ENCODE data around the gene SPAG7.
A peak's percentile ranks its signal among the peaks of the same experiment; 100 is the strongest.

SPAG7 gene

DNA sequence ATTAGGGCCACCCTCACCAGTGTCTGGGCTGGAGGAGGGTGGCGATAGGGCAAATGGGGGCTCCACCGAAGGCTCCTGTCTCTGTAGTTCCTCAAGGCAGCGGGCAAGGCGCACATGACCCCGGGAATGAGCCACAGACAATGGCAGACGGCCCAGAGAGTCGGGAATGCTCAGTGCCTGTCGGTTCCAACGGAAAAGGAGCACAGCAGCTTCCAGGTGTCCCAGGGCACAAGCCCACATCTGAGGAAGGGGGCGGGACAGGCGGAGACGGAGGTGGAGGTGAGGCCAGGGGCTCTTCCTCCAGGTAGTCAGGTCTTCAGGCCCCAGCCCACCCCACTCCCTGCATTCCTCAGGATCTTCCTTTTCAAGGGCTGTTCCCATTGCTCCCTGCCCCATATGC is 5.1 kb upstream of the SPAG7 start:
- Histone ChIP-seq H3K9me3 (replicated peaks in 1 of 2; ENCODE audit: control insufficient read depth in 2 of 2, insufficient read depth in 1 of 2, low read depth in 1 of 2, low read length in 2 of 2) (peaks cover 0 to 1% of the 10 kb centered on the region in 2 donors), H3K23ac (ENCODE audit: low read depth, low read length, poor library complexity) (peak overlapping the region; percentile 39), H2AFZ (ENCODE audit: low read length) (no peak overlapping the region), H3K27me3 (ENCODE audit: control insufficient read depth in 3 of 3, insufficient read depth in 3 of 3, low read depth in 1 of 3, low read length in 3 of 3) (no peaks in the 10 kb centered on the region), H3K79me1 (ENCODE audit: low read depth, low read length) (peaks cover 2% of the 10 kb centered on the region), H2AK5ac (ENCODE audit: low read depth, low read length) (no peak overlapping the region), H3K4me1 (ENCODE audit: control insufficient read depth in 2 of 2, insufficient read depth in 1 of 2, low read depth in 1 of 2, low read length in 2 of 2) (peaks cover 4 to 11% of the 10 kb centered on the region in 2 donors), H3K18ac (ENCODE audit: low read length) (no peak overlapping the region), H2BK120ac (ENCODE audit: low read depth, low read length) (no peak overlapping the region), H3K9ac (ENCODE audit: low read depth, low read length, poor library complexity) (no peak overlapping the region), H3K36me3 (replicated peaks in 1 of 2; ENCODE audit: control insufficient read depth in 2 of 2, insufficient read depth in 2 of 2, low read length in 2 of 2) (peaks cover 10 to 20% of the 10 kb centered on the region in 2 donors), H3K4me3 (ENCODE audit: low read length in 2 of 2) (no peak overlapping the region), H4K91ac (ENCODE audit: low read depth, low read length, poor library complexity) (no peak overlapping the region), H3K14ac (ENCODE audit: low read length) (no peak overlapping the region), H2BK15ac (ENCODE audit: low read length) (no peak overlapping the region), H2BK5ac (ENCODE audit: low read length) (no peak overlapping the region), H2BK12ac (ENCODE audit: low read length) (no peak overlapping the region), H3K4ac (ENCODE audit: low read length) (no peak overlapping the region), H3K27ac (replicated peaks; ENCODE audit: low read length) (no peak overlapping the region), H4K8ac (ENCODE audit: low read depth, low read length) (no peak overlapping the region), H3K4me2 (ENCODE audit: insufficient read depth, low read length, poor library complexity, severe bottlenecking) (no peak overlapping the region)
- no peak for DNase-seq (ENCODE audit: low spot score)
- whole genome bisulfite sequencing, 2 donors (ENCODE audit: extremely low coverage in 2 of 2, insufficient read length in 2 of 2, insufficient replicate concordance in 1 of 2): no CpG with 5 or more reads among the region's 12 CpGs

DNA sequence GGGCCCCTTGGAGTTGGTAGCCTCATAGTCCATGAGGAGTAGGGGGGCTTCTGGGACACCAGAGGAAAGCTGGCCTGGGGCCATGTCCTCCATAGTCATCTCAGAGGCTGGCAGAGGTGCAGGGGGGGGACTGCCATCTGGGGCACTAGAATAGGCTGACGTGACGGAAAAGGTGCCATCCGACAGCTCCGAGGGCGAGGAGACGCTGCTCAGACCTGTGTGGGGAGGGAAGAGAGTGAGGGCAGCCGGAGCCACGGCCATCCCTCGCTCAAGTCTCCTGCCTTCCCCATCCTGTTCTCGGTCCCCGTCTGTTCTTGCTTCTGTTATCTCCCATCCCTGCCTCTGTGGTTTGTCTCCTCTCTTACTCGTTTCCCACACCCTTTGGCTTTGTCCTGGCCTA is 4.7 kb upstream of the SPAG7 start:
- no peak overlapping the region for H3K4ac ChIP-seq (ENCODE audit: low read length)
- H3K4me1 ChIP-seq (ENCODE audit: control insufficient read depth in 2 of 2, insufficient read depth in 1 of 2, low read depth in 1 of 2, low read length in 2 of 2): peaks cover 4 to 11% of the 10 kb centered on the region in 2 donors
- no peak overlapping the region for H2AFZ ChIP-seq (ENCODE audit: low read length)
- no peak overlapping the region for H2AK5ac ChIP-seq (ENCODE audit: low read depth, low read length)
- no peak overlapping the region for H2BK120ac ChIP-seq (ENCODE audit: low read depth, low read length)
- no peak overlapping the region for H3K14ac ChIP-seq (ENCODE audit: low read length)
- WGBS, 2 donors (ENCODE audit: extremely low coverage in 2 of 2, insufficient read length in 2 of 2, insufficient replicate concordance in 1 of 2): no CpG with 5 or more reads among the region's 12 CpGs
- H3K18ac ChIP-seq (ENCODE audit: low read length): no peak overlapping the region
- peaks cover 2% of the 10 kb centered on the region for H3K79me1 ChIP-seq (ENCODE audit: low read depth, low read length)
- no peak overlapping the region for H2BK15ac ChIP-seq (ENCODE audit: low read length)
- no peak overlapping the region for H2BK12ac ChIP-seq (ENCODE audit: low read length)
- H4K91ac ChIP-seq (ENCODE audit: low read depth, low read length, poor library complexity): no peak overlapping the region
- H3K4me2 ChIP-seq (ENCODE audit: insufficient read depth, low read length, poor library complexity, severe bottlenecking): no peak overlapping the region
- no peak for DNase-seq (ENCODE audit: low spot score)
- no peak overlapping the region for H2BK5ac ChIP-seq (ENCODE audit: low read length)
- H4K8ac ChIP-seq (ENCODE audit: low read depth, low read length): no peak overlapping the region
- peaks cover 0 to 1% of the 10 kb centered on the region in 2 donors for H3K9me3 ChIP-seq (replicated peaks in 1 of 2; ENCODE audit: control insufficient read depth in 2 of 2, insufficient read depth in 1 of 2, low read depth in 1 of 2, low read length in 2 of 2)
- H3K36me3 ChIP-seq (replicated peaks in 1 of 2; ENCODE audit: control insufficient read depth in 2 of 2, insufficient read depth in 2 of 2, low read length in 2 of 2): peaks cover 7 to 20% of the 10 kb centered on the region in 2 donors
- H3K27me3 ChIP-seq (ENCODE audit: control insufficient read depth in 3 of 3, insufficient read depth in 3 of 3, low read depth in 1 of 3, low read length in 3 of 3): no peaks in the 10 kb centered on the region
- H3K27ac ChIP-seq (replicated peaks; ENCODE audit: low read length): no peak overlapping the region
- peak overlapping the region; percentile 65 for H3K9ac ChIP-seq (ENCODE audit: low read depth, low read length, poor library complexity)
- H3K23ac ChIP-seq (ENCODE audit: low read depth, low read length, poor library complexity): no peak overlapping the region
- no peak overlapping the region for H3K4me3 ChIP-seq (ENCODE audit: low read length in 2 of 2)

DNA sequence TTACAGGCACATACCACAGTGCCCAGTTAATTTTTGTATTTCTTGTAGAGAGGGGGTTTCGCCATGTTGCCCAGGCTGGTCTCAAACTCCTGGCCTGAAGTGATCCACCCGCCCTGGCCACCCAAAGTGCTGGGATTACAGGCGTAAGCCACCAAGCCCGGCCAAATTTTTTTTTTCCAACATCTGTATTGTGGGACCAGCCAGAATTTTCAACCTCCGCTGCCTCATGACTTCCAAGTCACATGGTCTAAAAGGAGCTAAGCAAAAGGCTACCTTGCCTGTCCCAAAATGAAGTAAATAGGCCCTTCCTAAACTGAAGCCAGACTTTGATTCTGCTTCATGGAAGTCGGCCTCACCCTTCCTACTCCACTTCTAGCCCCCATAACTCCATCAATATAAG is 4.2 kb upstream of the SPAG7 start:
- Histone ChIP-seq H3K4me1 (ENCODE audit: control insufficient read depth in 2 of 2, insufficient read depth in 1 of 2, low read depth in 1 of 2, low read length in 2 of 2) (peaks cover 4 to 11% of the 10 kb centered on the region in 2 donors), H2BK15ac (ENCODE audit: low read length) (no peak overlapping the region), H2BK12ac (ENCODE audit: low read length) (no peak overlapping the region), H3K18ac (ENCODE audit: low read length) (no peak overlapping the region), H3K4me3 (ENCODE audit: low read length in 2 of 2) (no peak overlapping the region), H3K79me1 (ENCODE audit: low read depth, low read length) (peaks cover 2% of the 10 kb centered on the region), H2AFZ (ENCODE audit: low read length) (no peak overlapping the region), H3K4ac (ENCODE audit: low read length) (no peak overlapping the region), H3K23ac (ENCODE audit: low read depth, low read length, poor library complexity) (no peak overlapping the region), H3K9ac (ENCODE audit: low read depth, low read length, poor library complexity) (no peak overlapping the region), H4K91ac (ENCODE audit: low read depth, low read length, poor library complexity) (no peak overlapping the region), H2BK5ac (ENCODE audit: low read length) (no peak overlapping the region), H3K4me2 (ENCODE audit: insufficient read depth, low read length, poor library complexity, severe bottlenecking) (no peak overlapping the region), H3K27me3 (ENCODE audit: control insufficient read depth in 3 of 3, insufficient read depth in 3 of 3, low read depth in 1 of 3, low read length in 3 of 3) (no peaks in the 10 kb centered on the region), H3K27ac (replicated peaks; ENCODE audit: low read length) (no peak overlapping the region), H4K8ac (ENCODE audit: low read depth, low read length) (no peak overlapping the region), H2AK5ac (ENCODE audit: low read depth, low read length) (no peak overlapping the region), H3K14ac (ENCODE audit: low read length) (no peak overlapping the region), H3K9me3 (replicated peaks in 1 of 2; ENCODE audit: control insufficient read depth in 2 of 2, insufficient read depth in 1 of 2, low read depth in 1 of 2, low read length in 2 of 2) (peaks cover 0 to 1% of the 10 kb centered on the region in 2 donors), H3K36me3 (replicated peaks in 1 of 2; ENCODE audit: control insufficient read depth in 2 of 2, insufficient read depth in 2 of 2, low read length in 2 of 2) (peaks cover 7 to 20% of the 10 kb centered on the region in 2 donors), H2BK120ac (ENCODE audit: low read depth, low read length) (no peak overlapping the region)
- no peak for DNase-seq (ENCODE audit: low spot score)
- no CpG with 5 or more reads among the region's 6 CpGs for WGBS, 2 donors (ENCODE audit: extremely low coverage in 2 of 2, insufficient read length in 2 of 2, insufficient replicate concordance in 1 of 2)

DNA sequence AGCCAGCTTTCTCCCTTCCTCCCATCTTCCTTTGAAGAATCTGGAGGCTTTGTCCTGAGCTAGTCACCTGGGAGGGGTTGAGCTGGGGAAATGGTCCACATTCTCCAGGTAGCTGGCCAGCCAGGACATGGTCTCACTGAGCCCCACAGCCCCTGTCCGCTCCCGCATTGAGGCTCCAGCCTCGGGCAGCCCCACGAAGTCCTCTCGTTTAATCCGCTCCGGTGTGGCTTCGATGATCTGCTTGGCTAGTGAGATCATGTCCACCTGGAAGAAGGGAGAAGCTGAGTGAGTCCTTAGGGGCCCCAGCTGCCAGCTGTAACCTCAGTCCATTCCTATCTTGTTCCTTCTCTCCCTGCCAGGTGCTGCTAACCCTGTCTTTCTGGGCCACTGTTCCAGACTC is 2.7 kb upstream of the SPAG7 start:
- Histone ChIP-seq H3K36me3 (replicated peaks in 1 of 2; ENCODE audit: control insufficient read depth in 2 of 2, insufficient read depth in 2 of 2, low read length in 2 of 2) (peaks cover 11 to 25% of the 10 kb centered on the region in 2 donors), H3K27ac (replicated peaks; ENCODE audit: low read length) (no peak overlapping the region)

More for the DNA sequence above, 2.7 kb upstream of the SPAG7 start:
- H4K8ac ChIP-seq (ENCODE audit: low read depth, low read length): no peak overlapping the region
- H2BK120ac ChIP-seq (ENCODE audit: low read depth, low read length): no peak overlapping the region
- H2BK15ac ChIP-seq (ENCODE audit: low read length): no peak overlapping the region
- DNase-seq (ENCODE audit: low spot score): no peak
- H3K4me1 ChIP-seq (ENCODE audit: control insufficient read depth in 2 of 2, insufficient read depth in 1 of 2, low read depth in 1 of 2, low read length in 2 of 2): peaks cover 6 to 15% of the 10 kb centered on the region in 2 donors
- H3K9ac ChIP-seq (ENCODE audit: low read depth, low read length, poor library complexity): no peak overlapping the region
- no peaks in the 10 kb centered on the region for H3K27me3 ChIP-seq (ENCODE audit: control insufficient read depth in 3 of 3, insufficient read depth in 3 of 3, low read depth in 1 of 3, low read length in 3 of 3)
- H3K4ac ChIP-seq (ENCODE audit: low read length): no peak overlapping the region
- H4K91ac ChIP-seq (ENCODE audit: low read depth, low read length, poor library complexity): no peak overlapping the region
- no peak overlapping the region for H3K4me3 ChIP-seq (ENCODE audit: low read length in 2 of 2)
- H3K9me3 ChIP-seq (replicated peaks in 1 of 2; ENCODE audit: control insufficient read depth in 2 of 2, insufficient read depth in 1 of 2, low read depth in 1 of 2, low read length in 2 of 2): peaks cover 5 to 6% of the 10 kb centered on the region in 2 donors
- H3K18ac ChIP-seq (ENCODE audit: low read length): no peak overlapping the region
- H2AFZ ChIP-seq (ENCODE audit: low read length): no peak overlapping the region
- peaks cover 2% of the 10 kb centered on the region for H3K79me1 ChIP-seq (ENCODE audit: low read depth, low read length)
- no peak overlapping the region for H3K14ac ChIP-seq (ENCODE audit: low read length)
- no peak overlapping the region for H3K23ac ChIP-seq (ENCODE audit: low read depth, low read length, poor library complexity)
- no peak overlapping the region for H2BK12ac ChIP-seq (ENCODE audit: low read length)
- H3K4me2 ChIP-seq (ENCODE audit: insufficient read depth, low read length, poor library complexity, severe bottlenecking): no peak overlapping the region
- no CpG with 5 or more reads among the region's 8 CpGs for WGBS, 2 donors (ENCODE audit: extremely low coverage in 2 of 2, insufficient read length in 2 of 2, insufficient replicate concordance in 1 of 2)
- H2AK5ac ChIP-seq (ENCODE audit: low read depth, low read length): no peak overlapping the region
- no peak overlapping the region for H2BK5ac ChIP-seq (ENCODE audit: low read length)

Measured in neuronal stem cell (in vitro differentiated cells).